ENCODE measurements around the gene RIPOR3. TPM values are rescaled to one million over a fixed set of nuclear protein-coding genes. Genes with fewer than 3 reads are reported as not detected.

RIPOR3 gene
- total RNA-seq, 2 experiments from 2014 or later, result not detected

- H3K4me3 Mint-ChIP-seq, result no peak overlapping the region
- ATAC-seq, result no peak
Measured at GRCh38 chr20:50590348-50590664, 101.0 kb downstream of the RIPOR3 start.

DNA sequence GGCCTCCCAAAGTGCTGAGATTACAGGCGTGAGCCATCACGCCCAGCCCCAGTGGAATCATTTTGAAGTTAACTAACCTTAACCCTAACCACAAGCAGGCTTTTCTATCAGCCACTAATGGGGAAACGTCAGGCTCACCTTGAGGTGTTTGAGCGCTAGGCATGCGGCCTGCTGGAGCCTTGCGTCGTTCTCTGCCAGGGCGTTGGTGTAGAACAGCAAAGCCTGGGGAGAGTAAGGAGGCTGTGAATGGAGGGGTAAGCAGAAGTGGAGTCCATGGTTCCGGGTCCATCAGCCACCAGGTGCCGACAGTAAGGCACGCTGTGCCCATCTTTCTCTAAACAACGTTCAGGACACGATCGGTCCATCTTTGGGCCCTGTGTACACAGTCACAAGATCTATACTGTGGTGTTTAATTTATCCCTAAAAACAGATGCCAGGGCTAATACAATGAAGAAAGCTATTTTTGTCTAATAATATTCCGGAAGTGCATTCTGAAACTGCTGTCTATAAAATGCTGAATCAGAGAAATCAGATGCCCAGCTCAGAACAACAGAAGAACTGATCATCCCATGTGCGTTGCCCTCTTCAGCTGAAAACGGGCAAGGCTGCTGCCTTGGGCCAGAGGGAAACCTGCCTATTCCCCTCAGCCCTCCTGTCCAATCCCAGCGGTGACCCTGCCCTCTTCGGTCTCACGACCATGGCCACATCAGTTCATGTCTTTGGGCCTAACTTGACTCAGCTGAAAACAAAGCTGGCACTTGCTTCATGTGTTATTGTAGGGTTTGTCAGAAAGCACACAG lies 101.6 kb downstream of the RIPOR3 start:
- CTCF ChIA-PET, result interaction anchor here (1.1 to 2.1 kb wide), 5 partner anchors 20 to 399 kb away, joined by 3 to 11 read pairs (median 5); partner anchors contain the start of gene CEBPB
- H3K36me3 Mint-ChIP-seq, result peaks cover 10% of the 10 kb centered on the region
- H3K9me3 Mint-ChIP-seq (ENCODE audit: low read depth), result no peaks in the 10 kb centered on the region
- no peak overlapping the region for H3K4me3 Mint-ChIP-seq
- H3K27ac Mint-ChIP-seq, result no peak overlapping the region
- no peak for DNase-seq
- ATAC-seq, result no peak
- H3K4me1 Mint-ChIP-seq, result no peaks in the 10 kb centered on the region
- no peaks in the 10 kb centered on the region for H3K27me3 Mint-ChIP-seq

More at GRCh38 chr20:50590348-50590664, 101.0 kb downstream of the RIPOR3 start:
- H3K27ac Mint-ChIP-seq, result no peak overlapping the region
- H3K4me1 Mint-ChIP-seq, result no peaks in the 10 kb centered on the region
- no peak for DNase-seq
- H3K36me3 Mint-ChIP-seq, result peaks cover 5% of the 10 kb centered on the region
- H3K27me3 Mint-ChIP-seq, result no peaks in the 10 kb centered on the region
- no peaks in the 10 kb centered on the region for H3K9me3 Mint-ChIP-seq (ENCODE audit: low read depth)
- CTCF ChIA-PET, result interaction anchor here (2.1 kb wide), 1 partner anchor 400 kb away, joined by 5 read pairs; the partner anchor contains the start of gene CEBPB

DNA sequence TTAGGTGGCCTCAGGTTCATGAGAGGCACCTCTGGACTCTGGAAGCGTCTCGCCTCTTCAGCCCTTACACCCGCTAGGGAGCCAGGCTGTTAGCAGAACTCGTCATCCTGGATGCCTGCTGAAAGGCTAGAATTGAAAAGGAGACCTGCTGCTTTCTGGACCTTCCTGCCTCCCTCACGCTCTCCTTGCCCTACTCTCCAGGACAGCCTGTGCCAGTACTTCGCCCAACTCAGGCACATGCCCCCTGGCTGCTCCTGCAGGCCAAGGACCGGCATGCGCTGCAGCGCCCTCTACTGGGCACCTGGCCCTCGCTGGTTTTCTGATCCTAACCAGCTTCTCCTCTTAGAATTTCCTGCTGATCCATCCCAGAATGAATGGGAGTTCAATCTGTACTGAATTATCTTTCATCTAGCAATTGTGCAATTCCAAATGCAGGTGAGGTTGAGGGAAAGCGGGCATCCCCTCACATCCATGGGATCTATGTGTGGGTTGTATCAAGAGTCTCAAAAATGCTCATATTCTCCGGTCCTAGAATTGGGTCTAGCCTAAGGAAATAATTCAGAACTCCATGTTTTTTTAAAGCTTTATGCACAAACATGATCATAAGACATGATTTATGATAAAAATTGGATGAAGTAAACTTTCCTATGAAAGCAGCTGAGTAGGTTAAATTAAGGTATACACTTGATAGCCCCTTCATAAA lies 103.2 kb downstream of the RIPOR3 start:
- H3K36me3 Mint-ChIP-seq, result peaks cover 14% of the 10 kb centered on the region
- no peak overlapping the region for H3K4me3 Mint-ChIP-seq
- ATAC-seq (peak; percentile 72), DNase-seq (peak; percentile 79)
- CTCF ChIA-PET, result interaction anchor here (0.6 to 2.1 kb wide), 33 partner anchors 9 to 609 kb away, joined by 3 to 15 read pairs (median 4); partner anchors contain the start of genes CEBPB and PTPN1
- H3K9me3 Mint-ChIP-seq (ENCODE audit: low read depth), result no peaks in the 10 kb centered on the region
- H3K4me1 Mint-ChIP-seq, result peaks cover 4% of the 10 kb centered on the region
- H3K27me3 Mint-ChIP-seq, result no peaks in the 10 kb centered on the region
- no peak overlapping the region for H3K27ac Mint-ChIP-seq

- ATAC-seq (no peak), DNase-seq (no peak)
- Mint-ChIP-seq H3K36me3 (peaks cover 19% of the 10 kb centered on the region), H3K27me3 (no peaks in the 10 kb centered on the region), H3K27ac (no peak overlapping the region), H3K4me3 (no peak overlapping the region), H3K9me3 (ENCODE audit: low read depth) (no peaks in the 10 kb centered on the region), H3K4me1 (peaks cover 7% of the 10 kb centered on the region)
- CTCF ChIA-PET, result interaction anchor here (0.6 to 2.3 kb wide), 18 partner anchors 8 to 122 kb away, joined by 3 to 15 read pairs (median 6); partner anchors contain the start of gene PTPN1
Measured at GRCh38 chr20:50587291-50587961, 103.9 kb downstream of the RIPOR3 start.

DNA sequence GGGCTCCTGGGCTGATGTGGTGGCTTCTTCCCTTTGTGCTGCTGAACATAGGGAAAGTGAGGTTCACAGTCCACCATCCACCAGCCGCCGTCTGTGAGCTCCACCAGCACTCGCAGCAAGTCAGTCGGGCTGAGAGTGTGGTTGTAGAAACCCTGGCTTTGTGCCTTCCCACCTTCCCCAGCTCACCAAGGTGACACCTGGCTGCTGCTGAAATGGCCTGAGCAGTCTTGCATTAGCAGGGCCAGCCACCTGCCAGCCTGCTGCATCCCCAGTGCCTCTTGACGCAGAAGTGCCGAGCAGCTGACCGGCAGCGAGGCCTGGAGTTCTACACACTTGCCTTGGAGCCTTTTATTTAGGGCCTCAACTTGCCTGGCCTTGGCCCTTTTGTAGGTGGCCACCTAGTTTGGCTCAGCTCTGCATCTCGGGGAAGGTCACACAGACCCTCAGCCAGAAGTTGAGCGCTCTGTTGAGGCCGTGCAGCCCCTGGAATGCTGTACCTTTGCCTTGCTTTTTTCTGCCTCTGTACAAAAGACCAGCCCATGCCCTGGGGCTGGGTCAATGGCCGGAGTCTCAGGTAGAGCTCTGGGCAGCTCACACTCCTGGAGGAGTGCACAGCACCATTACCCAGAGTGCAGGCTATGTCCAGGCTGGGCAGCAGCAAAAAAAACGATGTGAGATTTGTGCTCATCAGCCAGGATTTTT lies 104.7 kb downstream of the RIPOR3 start:
- no peak for ATAC-seq
- peaks cover 25% of the 10 kb centered on the region for H3K36me3 Mint-ChIP-seq
- H3K4me1 Mint-ChIP-seq, result peaks cover 7% of the 10 kb centered on the region
- H3K9me3 Mint-ChIP-seq (ENCODE audit: low read depth), result no peaks in the 10 kb centered on the region
- no peak for DNase-seq
- CTCF ChIA-PET, result interaction anchor here (1.3 to 2.3 kb wide), 5 partner anchors 9 to 107 kb away, joined by 3 to 6 read pairs (median 4); no protein-coding TSS in a partner anchor
- no peaks in the 10 kb centered on the region for H3K27me3 Mint-ChIP-seq
- no peak overlapping the region for H3K27ac Mint-ChIP-seq
- no peak overlapping the region for H3K4me3 Mint-ChIP-seq

DNA sequence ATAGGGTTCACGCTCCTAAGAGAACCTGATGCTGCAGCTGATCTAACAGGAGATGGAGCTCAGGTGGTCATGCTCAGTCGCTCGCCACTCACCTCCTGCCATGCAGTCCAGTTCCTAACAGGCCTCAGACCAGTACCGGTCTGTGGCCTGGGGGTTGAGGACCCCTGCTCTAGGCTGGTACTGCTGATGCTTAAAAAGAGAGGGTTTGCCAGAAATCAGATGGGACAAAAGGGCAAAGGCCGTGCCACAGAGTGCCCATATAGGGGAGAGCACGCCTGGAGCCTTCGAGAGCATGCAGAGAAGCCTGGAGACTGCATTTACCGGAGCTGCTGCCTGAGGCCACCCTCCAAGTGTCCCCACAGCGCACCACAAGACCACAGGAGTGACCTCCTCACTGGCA lies 105.7 kb downstream of the RIPOR3 start:
- H3K4me3 Mint-ChIP-seq, result no peak overlapping the region
- ATAC-seq, result no peak
- H3K36me3 Mint-ChIP-seq, result peaks cover 31% of the 10 kb centered on the region
- peaks cover 7% of the 10 kb centered on the region for H3K4me1 Mint-ChIP-seq
- H3K9me3 Mint-ChIP-seq (ENCODE audit: low read depth), result no peaks in the 10 kb centered on the region
- no peaks in the 10 kb centered on the region for H3K27me3 Mint-ChIP-seq
- DNase-seq, result no peak
- CTCF ChIA-PET, result interaction anchor here (1.3 to 2.3 kb wide), 5 partner anchors 9 to 106 kb away, joined by 3 to 6 read pairs (median 4); no protein-coding TSS in a partner anchor
- H3K27ac Mint-ChIP-seq, result no peak overlapping the region

GRCh38 chr20:50585214-50585613 lies 106.1 kb downstream of the RIPOR3 start:
- no peak for ATAC-seq
- CTCF ChIA-PET, result interaction anchor here (1.6 to 2.3 kb wide), 3 partner anchors 10 to 121 kb away, joined by 3 to 6 read pairs (median 4); no protein-coding TSS in a partner anchor
- H3K36me3 Mint-ChIP-seq, result peaks cover 36% of the 10 kb centered on the region

DNA sequence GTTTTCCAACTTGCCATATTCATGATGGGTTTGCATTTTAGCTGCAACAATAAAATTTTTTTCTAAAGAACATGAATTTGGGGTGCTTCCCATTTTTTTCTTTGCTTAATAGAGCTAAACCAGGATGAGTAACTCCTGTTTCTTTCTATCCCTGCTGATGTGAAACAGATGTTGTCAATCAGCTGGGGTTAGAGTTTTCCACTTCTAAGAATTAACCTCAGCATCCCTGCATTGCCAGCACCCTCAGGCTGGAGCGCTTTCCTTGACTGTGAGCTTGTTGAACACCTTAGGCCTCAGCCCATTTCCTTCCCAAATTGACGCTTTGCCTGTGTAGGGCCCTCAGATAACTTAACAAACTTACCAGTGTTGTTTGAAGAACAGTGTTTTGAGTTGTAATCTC lies 106.7 kb downstream of the RIPOR3 start:
- CTCF ChIA-PET, result interaction anchor here (1.6 kb wide), 2 partner anchors 11 to 120 kb away, joined by 3 to 4 read pairs; no protein-coding TSS in a partner anchor
- no peaks in the 10 kb centered on the region for H3K9me3 Mint-ChIP-seq (ENCODE audit: low read depth)
- DNase-seq (no peak), ATAC-seq (no peak)
- H3K27ac Mint-ChIP-seq, result no peak overlapping the region
- peaks cover 7% of the 10 kb centered on the region for H3K4me1 Mint-ChIP-seq
- H3K27me3 Mint-ChIP-seq, result no peaks in the 10 kb centered on the region
- peaks cover 39% of the 10 kb centered on the region for H3K36me3 Mint-ChIP-seq
- no peak overlapping the region for H3K4me3 Mint-ChIP-seq

More at GRCh38 chr20:50585214-50585613, 106.1 kb downstream of the RIPOR3 start:
- DNase-seq, result no peak
- no peak overlapping the region for H3K4me3 Mint-ChIP-seq
- no peaks in the 10 kb centered on the region for H3K27me3 Mint-ChIP-seq
- no peaks in the 10 kb centered on the region for H3K9me3 Mint-ChIP-seq (ENCODE audit: low read depth)
- peak overlapping the region; percentile 37 for H3K27ac Mint-ChIP-seq
- H3K4me1 Mint-ChIP-seq, result peaks cover 7% of the 10 kb centered on the region

- CTCF ChIA-PET, result interaction anchor here (0.7 to 1.6 kb wide), 2 partner anchors 100 to 119 kb away, joined by 4 read pairs; no protein-coding TSS in a partner anchor
- no peak overlapping the region for H3K27ac Mint-ChIP-seq
- peaks cover 49% of the 10 kb centered on the region for H3K36me3 Mint-ChIP-seq
Measured at GRCh38 chr20:50583442-50584150, 107.7 kb downstream of the RIPOR3 start.

GRCh38 chr20:50582591-50583234 lies 108.6 kb downstream of the RIPOR3 start:
- Mint-ChIP-seq H3K4me1 (peaks cover 7% of the 10 kb centered on the region), H3K27ac (no peak overlapping the region), H3K9me3 (ENCODE audit: low read depth) (no peaks in the 10 kb centered on the region), H3K36me3 (peaks cover 53% of the 10 kb centered on the region), H3K27me3 (no peaks in the 10 kb centered on the region), H3K4me3 (no peak overlapping the region)
- ATAC-seq (no peak), DNase-seq (no peak)
- CTCF ChIA-PET, result interaction anchor here (1.1 to 1.5 kb wide), 3 partner anchors 103 to 119 kb away, joined by 3 to 4 read pairs (median 3); no protein-coding TSS in a partner anchor

More at GRCh38 chr20:50583442-50584150, 107.7 kb downstream of the RIPOR3 start:
- no peak overlapping the region for H3K4me3 Mint-ChIP-seq
- DNase-seq (no peak), ATAC-seq (no peak)
- peaks cover 7% of the 10 kb centered on the region for H3K4me1 Mint-ChIP-seq
- no peaks in the 10 kb centered on the region for H3K27me3 Mint-ChIP-seq
- no peaks in the 10 kb centered on the region for H3K9me3 Mint-ChIP-seq (ENCODE audit: low read depth)

- no peak for ATAC-seq
- CTCF ChIA-PET, result interaction anchor here (1.1 to 1.5 kb wide), 3 partner anchors 103 to 118 kb away, joined by 3 to 4 read pairs (median 3); no protein-coding TSS in a partner anchor
- Mint-ChIP-seq H3K4me1 (peaks cover 7% of the 10 kb centered on the region), H3K9me3 (ENCODE audit: low read depth) (no peaks in the 10 kb centered on the region), H3K27me3 (no peaks in the 10 kb centered on the region), H3K4me3 (no peak overlapping the region), H3K36me3 (peaks cover 55% of the 10 kb centered on the region), H3K27ac (no peak overlapping the region)
- no peak for DNase-seq
Measured at GRCh38 chr20:50582092-50582491, 109.2 kb downstream of the RIPOR3 start.

Data from activated CD8-positive, alpha-beta memory T cell treated with anti-CD3 and anti-CD28 coated beads, Interleukin-2, amount 10 ng/mL, durations not matched to agents 7 days and 5 days (primary cell).